ENCODE data around the gene SIGLEC10. TPM values are rescaled to one million over a fixed set of nuclear protein-coding genes. Genes with fewer than 3 reads are reported as not detected.
"Not testable (repeated sequence)": the region's sequence is repeated elsewhere in the genome, so short reads cannot be mapped to it uniquely, and the experiment has no call there.

SIGLEC10 gene, protein sequence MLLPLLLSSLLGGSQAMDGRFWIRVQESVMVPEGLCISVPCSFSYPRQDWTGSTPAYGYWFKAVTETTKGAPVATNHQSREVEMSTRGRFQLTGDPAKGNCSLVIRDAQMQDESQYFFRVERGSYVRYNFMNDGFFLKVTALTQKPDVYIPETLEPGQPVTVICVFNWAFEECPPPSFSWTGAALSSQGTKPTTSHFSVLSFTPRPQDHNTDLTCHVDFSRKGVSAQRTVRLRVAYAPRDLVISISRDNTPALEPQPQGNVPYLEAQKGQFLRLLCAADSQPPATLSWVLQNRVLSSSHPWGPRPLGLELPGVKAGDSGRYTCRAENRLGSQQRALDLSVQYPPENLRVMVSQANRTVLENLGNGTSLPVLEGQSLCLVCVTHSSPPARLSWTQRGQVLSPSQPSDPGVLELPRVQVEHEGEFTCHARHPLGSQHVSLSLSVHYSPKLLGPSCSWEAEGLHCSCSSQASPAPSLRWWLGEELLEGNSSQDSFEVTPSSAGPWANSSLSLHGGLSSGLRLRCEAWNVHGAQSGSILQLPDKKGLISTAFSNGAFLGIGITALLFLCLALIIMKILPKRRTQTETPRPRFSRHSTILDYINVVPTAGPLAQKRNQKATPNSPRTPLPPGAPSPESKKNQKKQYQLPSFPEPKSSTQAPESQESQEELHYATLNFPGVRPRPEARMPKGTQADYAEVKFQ
- total RNA-seq = not detected in 2 replicates

DNA sequence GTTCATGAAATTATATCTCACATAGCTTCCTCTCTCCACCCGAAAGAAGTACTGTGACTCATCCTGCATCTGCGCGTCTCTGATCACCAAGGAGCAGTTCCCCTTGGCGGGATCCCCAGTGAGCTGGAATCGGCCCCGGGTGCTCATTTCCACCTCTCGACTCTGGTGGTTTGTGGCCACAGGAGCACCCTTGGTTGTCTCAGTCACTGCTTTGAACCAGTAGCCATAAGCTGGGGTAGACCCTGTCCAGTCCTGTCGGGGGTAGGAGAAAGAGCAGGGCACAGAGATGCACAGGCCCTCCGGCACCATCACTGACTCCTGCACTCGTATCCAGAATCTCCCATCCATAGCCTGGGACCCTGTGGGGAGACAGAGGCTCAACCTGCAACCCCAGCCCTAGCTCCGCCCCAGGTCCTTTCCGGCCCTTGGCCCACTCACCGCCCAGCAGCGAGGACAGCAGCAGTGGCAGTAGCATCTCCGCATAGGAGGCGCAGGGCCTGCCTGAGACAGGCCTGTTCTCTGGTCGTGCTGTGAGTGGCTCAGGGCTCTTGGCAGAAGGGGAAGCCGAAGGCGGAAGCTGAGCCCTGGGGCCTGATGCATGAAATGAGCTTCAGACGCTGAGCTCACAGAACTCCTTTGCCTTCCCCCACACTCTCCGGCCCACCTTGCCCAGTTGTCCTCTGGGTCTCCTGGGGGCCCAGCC lies at the start of gene SIGLEC10:
SIGLEC10 (minus strand) TSS at position 536 of the 703 bp plus-strand sequence; CDS start at position 475, 61 bp downstream.
- DNase-seq (ENCODE audit: low read depth, low spot score) = no peak

DNA sequence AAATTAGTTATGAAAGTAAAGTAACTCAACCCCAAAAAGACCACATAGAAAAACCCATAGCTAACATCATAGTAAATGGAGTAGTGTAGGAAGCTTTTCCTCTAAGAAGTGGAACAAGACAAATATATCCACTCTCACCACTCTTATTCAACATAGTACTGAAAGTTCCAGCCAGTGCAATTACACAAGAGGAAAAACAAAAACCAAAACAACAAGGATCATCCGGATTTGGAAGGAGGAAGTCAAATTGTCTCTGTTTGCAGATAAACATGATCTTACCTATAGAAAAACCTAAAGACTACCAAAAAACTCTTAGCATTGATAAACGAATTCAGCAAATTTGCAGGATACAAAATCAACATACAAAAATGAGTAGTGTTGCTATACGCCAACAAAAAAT lies 49.3 kb upstream of the SIGLEC10 start:
- DNase-seq (ENCODE audit: low read depth, low spot score) = no peak

DNA sequence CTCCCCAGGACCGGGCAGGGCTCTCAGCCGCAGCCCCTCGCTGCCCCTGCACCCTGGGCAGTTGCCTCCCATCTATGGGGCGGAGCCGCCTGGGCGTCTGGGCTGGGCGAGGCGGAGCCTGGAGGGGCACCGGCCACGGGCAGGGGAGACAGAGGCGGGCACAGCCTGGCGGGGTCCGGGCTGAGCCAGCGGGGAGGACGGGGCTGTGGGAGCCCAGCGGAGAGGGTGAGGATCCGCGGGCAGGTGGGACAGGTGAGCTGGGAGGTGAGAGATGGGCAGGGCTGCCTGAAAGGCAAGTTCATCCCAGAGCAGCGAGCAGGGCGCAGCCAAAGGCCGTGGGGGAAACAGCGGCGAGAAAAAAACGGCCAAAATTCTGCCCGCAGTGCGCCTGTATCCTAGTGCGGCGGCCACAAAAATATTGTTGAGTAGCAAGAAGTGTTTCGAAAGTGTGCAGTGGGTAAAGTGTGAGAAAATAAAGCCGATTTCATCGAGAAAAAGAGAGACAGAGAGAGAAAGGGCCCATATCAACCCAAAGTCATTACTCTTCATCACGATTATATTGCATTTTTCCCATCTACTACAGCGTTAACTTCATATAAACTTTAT lies 46.6 kb upstream of the SIGLEC10 start:
- DNase-seq (ENCODE audit: low read depth, low spot score) = not testable (repeated sequence)

DNA sequence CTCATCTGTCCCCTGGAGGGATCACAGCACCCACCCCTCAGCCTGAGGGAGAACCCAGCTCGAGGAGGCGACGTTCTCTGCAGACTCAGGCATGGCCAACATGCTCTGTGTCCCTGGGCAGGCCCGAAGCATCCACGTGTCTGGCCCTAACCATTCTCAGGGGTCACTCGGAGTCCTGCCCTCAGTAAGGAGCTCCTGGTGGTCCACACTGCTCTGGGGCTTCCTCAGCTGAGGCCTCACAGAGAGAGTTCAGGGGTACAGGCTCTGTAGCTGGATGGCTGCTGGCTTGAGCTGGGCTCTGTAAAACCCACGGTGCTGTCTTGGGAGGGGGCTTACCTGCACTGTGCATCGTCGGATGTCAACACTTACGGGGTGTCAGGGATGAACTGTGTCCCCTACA lies 45.2 kb upstream of the SIGLEC10 start:
- no peak for DNase-seq (ENCODE audit: low read depth, low spot score)

DNA sequence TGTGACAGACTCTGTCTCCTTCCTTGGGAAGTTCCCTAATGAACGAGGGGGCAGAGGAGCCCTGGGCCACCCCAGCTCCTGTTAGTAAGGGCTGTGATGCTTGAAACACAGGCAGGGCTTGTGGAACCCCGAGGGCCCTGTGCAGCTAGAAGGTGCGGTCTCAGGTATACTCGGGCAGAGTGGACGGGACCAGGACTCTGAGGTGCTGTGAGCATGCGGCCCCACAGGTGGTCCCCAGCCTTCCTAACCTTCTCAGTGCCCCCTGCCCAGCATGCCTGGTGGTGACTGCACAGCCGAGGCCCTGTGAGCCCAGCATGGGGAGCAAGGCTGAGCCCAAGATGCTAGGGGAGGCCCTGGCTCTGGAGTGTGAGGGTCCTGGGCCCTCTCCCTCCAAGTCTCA lies 44.8 kb upstream of the SIGLEC10 start:
- DNase-seq (ENCODE audit: low read depth, low spot score) = no peak

DNA sequence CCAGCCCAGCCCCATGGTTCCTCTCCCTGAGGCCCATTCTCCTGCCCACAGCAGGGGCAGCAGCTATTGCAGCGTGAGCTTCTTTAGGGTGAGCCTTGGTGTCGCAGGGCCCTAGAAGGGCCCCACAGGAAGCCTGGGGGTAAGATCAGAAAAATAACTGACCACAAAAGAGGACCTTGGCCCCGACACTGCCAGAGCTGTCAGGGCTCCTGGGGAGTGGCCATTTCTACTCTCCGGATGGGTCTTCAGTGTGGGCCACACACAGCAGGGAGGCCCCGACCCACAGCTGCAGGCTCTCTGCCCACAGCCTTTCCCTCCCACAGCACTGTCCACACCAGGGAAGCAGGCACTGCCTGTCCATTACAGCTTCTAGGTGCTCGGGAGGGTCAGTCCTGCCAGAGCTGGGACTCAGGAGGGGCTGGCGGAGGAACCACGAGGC lies 44.3 kb upstream of the SIGLEC10 start:
- DNase-seq (ENCODE audit: low read depth, low spot score) = no peak

DNA sequence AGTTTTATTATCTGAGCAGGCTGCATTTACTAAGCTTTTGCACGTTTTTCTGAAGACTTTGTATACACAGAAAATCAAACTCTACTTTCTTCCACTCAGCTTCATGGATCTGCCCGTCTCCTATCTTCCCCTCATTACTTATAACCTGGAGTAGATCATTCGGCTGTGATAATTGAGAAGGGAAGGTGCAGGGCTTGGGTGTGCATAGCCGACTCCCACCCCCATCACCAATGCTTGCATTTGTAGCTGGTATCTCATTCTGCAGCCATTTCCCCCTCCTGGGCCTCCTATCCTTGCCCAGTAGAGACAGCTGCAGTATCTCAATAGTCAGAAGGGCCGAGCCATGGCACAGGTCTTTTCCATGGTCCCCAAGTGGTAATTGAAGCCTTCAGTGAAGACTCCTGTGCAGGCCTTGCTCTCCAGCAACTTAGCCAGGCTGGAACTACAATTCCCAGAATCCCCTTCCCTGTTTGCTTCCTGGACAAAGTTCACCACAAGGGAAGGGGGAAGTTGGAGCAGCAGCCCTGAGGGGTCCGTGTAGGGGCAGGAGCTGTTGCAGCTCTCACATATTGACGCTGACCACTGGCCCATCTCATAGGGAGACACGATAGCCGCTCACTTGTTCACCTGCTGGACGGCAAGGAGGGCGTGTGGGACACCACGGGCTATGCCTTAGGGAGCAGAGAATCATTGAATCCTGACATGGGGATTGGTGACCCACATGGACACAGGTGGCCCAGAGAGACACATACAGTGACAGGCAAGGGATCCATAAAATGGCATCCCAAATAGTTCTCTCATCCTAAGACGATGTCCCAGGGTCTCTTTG lies 42.9 kb upstream of the SIGLEC10 start:
- no peak for DNase-seq (ENCODE audit: low read depth, low spot score)

DNA sequence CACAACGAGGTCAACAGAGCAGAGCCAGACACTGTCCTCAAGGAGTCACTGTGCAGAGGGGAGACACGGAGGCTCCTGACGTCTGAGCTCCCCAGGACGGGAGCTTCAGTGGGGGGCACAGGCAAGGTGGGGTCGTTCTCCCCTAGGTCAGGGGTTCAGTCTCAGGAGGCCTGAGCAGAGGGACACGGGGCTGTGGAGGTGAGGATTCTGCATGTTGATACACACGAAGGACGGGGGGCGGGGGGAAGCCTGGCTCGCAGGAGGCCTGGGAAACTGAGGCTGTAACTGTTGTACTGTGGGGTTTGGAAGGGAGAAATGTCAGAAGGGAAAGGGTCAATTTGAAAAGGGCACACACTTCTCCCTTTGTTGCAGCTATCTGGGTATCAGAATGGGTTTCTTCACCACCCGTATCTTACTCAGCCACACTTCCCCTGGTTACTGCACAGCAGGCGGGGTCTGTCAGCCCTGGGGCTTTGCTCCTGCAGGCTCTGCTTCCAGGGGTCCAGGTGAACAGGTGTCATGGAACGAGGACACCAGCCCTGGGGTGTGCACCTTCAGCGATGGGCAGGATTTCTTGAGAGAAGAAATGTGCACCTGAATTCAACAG lies 41.6 kb upstream of the SIGLEC10 start:
- no peak for DNase-seq (ENCODE audit: low read depth, low spot score)

DNA sequence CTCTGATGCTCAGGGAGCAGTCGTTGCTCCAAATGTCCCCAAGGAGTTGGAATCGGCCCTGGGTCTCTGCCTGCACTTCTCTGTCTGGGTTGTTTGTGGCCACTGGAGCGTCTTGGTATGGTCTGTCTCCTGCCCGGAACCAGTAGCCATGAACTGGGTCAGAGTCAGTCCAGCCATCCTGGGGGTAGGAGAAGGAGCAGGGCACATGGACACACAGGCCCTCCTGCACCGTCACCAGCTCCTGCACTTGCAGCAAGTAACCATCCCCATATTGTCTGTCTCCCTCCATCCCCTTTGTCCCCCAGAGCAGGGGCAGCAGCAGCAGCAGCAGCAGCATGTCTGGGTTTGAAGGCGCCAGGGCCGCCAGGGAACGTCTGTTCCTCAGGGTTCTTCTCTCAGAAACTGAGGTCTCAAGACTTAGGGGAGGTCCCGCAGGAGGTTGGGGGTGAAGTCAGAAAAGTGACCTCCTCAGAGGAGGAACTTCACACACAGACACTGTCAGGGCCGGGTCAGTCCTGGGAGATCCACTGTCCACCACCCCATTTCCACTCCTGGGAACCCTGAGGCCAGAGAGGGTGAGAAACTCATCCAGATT lies 40.7 kb upstream of the SIGLEC10 start, which contains the start of gene SIGLEC8:
SIGLEC8 (minus strand) TSS at position 404 of the 595 bp plus-strand sequence; CDS start at position 337, 67 bp downstream.
- DNase-seq (ENCODE audit: low read depth, low spot score) = no peak

DNA sequence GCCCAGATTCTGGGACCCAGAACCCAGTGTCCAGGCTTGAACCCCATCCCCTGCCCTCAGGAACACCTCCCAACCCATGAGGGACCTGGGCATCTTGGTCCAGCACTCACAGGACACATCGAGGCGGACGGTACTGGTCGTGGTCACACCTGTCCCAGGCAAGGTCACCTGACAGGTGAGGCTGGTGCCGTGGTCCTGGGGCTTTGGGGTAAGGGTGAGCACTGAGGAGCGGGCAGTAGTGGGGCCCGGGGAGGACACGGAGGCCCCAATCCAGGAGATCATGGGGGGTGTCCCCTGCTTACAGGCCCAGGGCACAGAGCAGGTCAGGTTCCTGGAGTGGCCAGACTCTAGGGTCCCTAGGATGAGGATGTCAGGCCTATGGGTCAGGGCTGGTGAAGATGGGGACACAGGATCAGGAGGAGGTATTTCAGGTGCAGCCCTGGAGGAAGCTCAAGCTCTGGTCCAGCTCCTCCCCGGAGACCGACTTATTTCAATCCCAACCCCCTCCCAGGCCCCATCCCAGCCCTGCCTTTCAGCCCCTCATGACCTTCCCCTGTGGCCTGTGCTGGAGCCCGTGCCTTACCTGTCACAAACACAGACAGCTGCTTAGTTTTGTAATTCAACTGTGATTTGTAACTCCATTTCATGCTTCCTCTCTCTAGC lies 40.0 kb upstream of the SIGLEC10 start:
- DNase-seq (ENCODE audit: low read depth, low spot score) = no peak

DNA sequence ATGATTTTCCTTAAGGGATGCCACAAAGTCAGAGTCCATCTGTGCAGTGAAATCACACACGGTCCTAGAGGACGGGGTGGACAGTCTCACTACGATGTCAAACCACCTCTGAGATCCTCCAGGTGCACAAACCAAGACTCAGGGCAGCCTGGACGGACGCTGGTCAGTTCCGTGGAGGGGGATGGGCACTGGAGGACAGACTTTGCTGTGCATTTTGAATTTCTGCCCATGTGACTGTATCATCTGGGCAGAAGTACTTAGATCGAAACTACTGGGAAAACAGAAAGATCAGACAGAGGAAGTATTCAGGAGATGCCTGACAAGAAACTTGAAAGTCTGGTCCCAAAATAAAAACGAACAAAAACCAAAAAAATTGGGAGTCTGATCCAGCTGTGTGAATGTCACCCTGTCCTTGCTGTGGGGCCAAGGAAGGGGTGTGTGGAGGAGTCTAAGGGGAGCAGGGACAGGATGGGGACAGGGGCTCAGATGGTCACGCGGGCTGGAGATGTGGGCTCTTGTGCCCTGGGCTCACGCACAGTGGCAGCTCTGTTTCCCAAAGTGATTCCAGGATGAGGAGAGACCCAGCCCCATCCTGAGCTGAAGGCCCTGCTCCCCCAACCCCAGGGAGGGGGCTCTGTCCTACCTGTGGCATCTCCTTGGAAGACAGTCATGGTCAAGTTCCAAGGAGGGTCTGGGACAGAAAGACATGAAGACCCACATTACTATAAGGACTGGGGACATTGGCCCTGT lies 39.3 kb upstream of the SIGLEC10 start:
- no peak for DNase-seq (ENCODE audit: low read depth, low spot score)

DNA sequence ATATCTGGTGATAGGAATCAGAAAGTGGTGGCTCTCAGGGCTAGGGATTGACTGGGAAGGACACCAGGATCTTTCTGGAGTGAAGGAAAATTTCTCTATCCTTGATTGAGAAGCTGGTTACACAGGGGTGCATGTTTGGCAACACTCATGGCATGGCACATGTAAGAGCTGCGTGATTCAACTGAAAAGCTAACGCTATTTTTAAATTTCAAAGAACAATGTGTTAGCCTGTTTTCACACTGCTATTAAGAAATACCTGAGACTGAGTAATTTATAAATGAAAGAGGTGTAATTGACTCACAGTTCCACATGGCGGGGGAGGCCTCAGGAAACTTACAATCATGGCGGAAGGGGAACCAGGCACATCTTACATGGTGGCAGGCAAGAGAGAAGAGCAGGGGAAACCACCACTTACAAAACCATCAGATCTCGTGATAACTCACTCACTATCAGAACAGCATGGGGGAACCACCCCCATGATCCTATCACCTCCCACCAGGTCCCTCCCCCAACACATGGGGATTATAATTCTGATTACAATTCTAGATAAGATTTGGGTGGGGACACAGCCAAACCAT lies 33.4 kb upstream of the SIGLEC10 start:
- DNase-seq (ENCODE audit: low read depth, low spot score) = no peak

DNA sequence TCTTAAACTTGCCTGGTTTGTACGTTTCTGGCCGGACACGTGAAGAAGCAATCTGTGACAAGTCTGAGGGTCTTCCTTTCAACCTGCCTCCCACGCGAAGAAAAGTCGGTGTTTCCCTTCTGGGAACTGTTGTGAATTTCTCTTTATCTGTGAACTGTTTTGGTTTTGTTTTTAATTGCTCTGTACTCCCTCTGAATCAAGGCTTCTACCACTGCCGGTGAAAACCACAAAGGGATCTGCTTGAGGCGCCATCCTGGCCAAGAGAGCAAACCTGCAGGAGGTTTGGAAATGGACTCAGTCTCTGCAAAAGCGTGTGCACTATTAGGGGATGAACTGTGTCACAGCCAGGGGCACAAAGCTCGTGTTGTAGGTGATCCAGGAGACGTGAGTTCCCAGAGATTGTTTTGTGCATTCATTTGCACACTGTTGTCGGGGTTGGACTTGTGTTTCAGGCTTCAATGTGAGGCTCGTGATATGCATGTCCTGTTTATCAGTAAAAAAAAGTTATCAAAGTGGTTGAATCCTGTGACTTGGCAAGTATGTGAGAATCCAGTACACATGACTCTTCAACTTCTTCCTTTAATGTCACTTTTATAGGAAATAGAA lies 31.1 kb upstream of the SIGLEC10 start:
- DNase-seq (ENCODE audit: low read depth, low spot score) = no peak

DNA sequence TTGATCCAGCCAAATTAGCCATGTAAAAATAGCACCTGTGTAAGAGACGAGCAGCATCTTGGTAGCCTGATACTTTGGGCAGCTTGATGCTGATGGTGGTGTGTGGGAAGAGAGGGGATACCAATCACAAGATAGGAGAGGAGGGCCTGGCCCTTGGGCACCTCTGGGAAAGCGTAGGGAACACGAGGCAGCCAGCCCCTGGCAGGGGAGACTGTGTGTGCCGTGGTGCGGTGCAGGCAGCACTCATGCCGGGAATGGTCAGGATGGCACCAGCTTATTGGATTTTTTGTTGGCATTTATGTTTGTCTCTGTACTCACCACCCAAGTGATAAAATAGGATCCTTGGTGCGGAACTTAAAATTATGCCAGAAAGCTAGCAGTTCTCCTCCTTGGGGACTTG lies 30.6 kb upstream of the SIGLEC10 start:
- no peak for DNase-seq (ENCODE audit: low read depth, low spot score)

DNA sequence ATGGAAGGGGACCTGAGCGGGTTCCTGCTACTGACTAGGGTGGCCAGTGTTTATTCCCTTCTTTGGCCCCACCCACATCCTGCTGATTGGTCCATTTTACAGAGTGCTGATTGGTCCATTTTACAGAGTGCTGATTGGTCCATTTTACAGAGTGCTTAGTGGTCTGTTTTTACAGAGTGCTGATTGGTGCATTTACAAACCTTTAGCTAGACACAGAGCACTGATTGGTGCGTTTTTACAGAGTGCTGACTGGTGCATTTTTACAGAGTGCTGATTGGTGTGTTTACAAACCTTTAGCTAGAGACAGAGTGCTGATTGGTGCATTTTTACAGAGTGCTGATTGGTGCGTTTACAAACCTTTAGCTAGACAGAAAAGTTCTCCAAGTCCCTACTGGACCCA lies 30.1 kb upstream of the SIGLEC10 start:
- not testable (repeated sequence) for DNase-seq (ENCODE audit: low read depth, low spot score)

DNA sequence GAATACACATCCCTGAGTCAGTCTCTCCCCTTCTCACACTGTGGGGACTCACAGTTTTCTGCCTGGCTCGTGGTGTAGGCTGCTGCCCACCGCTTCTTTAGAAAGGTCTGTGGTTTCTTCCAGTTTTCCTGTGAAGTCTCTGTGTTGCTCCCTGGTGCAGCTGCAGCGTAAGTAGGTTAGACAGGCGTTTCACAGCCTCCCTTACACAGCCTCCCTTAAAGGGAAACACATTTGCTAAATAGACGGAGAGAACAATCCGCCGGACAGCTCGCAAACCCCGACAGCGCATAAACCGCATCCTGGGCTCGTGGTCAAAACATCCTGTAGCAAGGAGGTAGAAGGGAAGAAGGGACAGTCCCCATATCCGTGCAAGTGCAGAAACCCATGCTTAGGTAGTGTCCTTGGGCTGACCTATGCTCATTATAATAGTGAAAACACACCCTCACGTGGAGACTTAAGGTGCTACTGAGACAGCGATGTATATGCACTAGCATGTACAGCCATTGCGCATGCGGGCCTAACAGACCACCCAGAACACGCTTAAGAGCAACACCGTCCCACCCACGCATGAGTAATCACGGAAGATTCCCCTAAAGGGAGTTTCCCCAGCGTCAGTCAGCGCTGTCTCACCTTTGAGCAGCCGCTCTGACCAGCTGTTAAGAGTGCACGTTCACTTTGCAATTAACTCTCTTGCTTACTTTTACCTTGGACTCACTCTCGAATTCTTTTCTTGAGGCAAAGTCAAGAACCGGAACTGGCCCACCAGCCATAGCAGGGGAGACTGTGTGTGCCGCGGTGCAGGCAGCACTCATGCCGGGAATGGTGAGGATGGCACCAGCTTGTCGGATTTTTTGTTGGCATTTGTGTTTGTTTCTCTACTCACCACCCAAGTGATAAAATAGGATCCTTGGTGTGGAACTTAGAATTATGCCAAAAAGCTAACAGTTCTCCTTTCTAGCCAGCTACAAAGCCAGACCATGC lies 24.3 kb upstream of the SIGLEC10 start:
- no peak for DNase-seq (ENCODE audit: low read depth, low spot score)
